ENCODE results near the gene PTGER3.
A peak's percentile ranks its signal among the peaks of the same experiment; 100 is the strongest.

Gene PTGER3

GRCh38 chr1:71053758-71054157 is 6.1 kb upstream of the PTGER3 start:
- DNase-seq (ENCODE audit: low read depth): no peak
- no peak for TF ChIP-seq CTCF (IDR thresholded peaks at IDR 0.05; ENCODE audit: control insufficient read depth, extremely low read depth, insufficient read depth)
- H3K4me3 ChIP-seq (ENCODE audit: low read depth, low read length): no peak overlapping the region

DNA sequence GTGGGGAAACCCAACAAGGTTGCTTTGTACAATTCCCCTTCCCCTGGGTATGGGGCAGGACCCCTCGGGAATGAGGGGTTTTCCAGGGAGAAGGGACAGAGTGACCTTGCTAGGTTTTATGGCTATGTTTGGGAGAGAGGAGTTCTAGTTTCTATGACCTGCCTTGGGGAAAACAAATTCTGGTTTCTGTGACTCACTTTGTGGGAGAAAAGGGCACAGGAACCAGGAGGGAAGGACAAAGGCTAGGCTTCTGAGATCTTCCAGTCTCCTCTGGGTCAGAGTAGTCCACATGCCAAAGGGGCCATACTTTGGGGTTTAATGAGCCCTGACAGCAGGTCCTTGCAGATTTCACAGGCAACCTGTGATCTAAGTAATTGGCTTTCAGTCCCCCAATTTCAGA is 5.5 kb upstream of the PTGER3 start:
- no peak for TF ChIP-seq CTCF (IDR thresholded peaks at IDR 0.05; ENCODE audit: control insufficient read depth, extremely low read depth, insufficient read depth)
- no peak for DNase-seq (ENCODE audit: low read depth)
- no peak overlapping the region for H3K4me3 ChIP-seq (ENCODE audit: low read depth, low read length)

DNA sequence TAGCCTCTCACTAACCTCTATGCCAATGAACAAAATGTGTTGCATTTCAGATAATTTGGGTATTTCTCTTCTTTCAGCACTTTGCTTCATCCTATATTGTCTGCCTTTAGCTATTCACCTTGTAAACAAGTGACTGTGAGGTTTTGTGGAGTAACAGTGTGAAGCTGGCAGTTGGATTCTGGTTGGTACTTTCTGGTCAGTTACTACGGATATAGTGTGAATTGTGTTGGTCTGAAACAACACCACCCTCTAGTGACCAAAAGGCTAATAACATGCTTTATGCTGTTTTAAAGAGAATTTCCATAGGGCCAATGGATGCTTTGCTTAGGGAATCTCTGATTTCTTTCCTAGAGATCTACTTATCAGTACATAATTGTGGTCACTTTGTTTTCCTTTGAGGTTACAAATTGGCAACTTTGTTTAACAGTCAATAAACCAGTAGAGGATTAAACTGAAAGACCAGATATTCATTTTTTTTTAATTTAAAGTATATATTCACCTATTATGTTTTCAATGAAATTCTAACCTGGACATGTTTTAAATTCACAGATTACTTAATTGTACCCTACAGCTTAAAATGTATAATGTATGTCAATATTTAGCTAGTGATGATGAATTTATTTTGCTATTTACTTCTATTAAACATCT is 2.5 kb upstream of the PTGER3 start:
- no peak overlapping the region for H3K4me3 ChIP-seq (ENCODE audit: low read depth, low read length)
- peak; percentile 81 for TF ChIP-seq CTCF (IDR thresholded peaks at IDR 0.05; ENCODE audit: control insufficient read depth, extremely low read depth, insufficient read depth)
- peak; percentile 48 for DNase-seq (ENCODE audit: low read depth)

DNA sequence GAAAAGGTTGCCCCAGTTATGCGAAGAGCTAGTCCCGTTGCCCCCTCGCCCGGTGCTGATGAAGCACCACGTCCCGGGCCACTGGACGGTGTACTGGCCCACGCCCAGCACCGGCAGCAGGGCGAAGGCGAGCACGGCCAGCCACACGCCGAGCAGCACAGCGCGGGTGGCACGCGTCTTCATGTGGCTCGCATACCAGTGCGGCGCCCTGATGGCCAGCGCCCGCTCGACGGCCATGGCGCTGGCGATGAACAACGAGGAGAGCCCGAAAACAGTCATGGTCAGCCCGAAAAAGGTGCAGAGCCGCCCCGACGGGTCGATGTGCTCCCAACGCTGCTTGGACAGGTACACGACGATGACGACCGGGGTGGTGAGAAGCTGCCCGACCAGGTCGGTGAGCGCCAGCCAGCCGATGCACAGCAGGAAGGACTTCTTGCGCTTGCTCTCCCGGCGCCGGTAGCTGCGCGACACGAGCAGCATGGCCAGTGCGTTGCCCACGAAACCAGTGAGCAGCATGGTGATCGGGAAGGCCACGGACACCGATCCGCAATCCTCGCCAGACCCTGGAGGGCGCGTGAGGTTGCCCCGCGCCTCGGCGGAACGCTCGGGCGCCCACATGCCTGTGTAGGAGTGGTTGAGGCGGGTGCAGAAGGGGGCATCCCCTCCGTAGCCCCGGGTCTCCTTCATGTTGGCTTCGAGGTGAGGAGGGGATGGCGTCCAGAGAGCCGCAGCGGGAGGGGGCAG is 553 bp downstream of the PTGER3 start:
- no peak for TF ChIP-seq CTCF (IDR thresholded peaks at IDR 0.05; ENCODE audit: control insufficient read depth, extremely low read depth, insufficient read depth)
- H3K4me3 ChIP-seq (ENCODE audit: low read depth, low read length): peak overlapping the region; percentile 19
- DNase-seq (ENCODE audit: low read depth): no peak

DNA sequence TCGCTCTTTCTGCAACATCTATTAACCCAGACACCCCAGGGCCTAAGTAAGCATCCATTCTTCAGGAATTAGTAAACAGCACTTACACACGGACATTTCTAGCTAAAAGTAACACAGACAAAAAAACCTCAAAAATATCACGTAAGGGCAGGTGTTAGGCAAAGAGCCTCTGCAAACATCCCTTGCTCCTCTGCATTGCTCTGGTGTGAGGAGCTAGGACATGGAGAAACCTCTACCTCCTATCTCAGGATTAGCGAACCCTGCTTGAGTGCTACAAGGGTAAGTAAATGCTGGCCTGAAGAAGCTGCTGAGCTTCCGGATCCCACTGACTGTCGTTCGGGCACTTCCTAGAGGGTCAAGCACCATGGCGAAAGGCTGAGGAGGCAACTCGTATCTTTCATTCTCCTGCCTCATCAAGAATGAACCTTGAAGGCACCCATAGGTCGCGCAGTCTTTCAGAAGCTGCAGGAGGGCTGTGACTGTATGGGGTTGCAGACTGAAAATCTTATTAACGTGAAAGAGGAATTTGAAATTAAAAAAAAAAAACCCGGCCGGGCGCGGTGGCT is 2.1 kb downstream of the PTGER3 start:
- TF ChIP-seq CTCF (IDR thresholded peaks at IDR 0.05; ENCODE audit: control insufficient read depth, extremely low read depth, insufficient read depth): no peak
- no peak overlapping the region for H3K4me3 ChIP-seq (ENCODE audit: low read depth, low read length)
- no peak for DNase-seq (ENCODE audit: low read depth)

DNA sequence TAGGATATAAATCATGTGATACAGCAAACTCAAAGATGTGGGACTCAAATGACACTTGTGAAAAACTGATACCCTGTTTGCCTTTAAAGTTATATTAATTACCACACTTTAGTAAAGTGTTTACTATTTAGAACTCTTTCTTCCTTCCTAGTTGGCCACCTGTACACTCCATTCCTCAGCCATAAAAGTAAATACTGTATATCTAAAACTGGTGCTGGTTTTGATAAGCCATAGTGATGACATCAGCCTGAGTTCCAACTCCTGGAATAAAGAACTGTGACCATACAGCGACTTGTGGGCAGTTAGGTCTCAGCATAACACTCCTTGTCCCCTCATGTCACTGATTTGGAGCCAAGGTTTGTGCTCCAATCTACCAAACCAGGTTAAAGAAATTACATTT is 2.8 kb downstream of the PTGER3 start:
- no peak overlapping the region for H3K4me3 ChIP-seq (ENCODE audit: low read depth, low read length)
- no peak for DNase-seq (ENCODE audit: low read depth)
- TF ChIP-seq CTCF (IDR thresholded peaks at IDR 0.05; ENCODE audit: control insufficient read depth, extremely low read depth, insufficient read depth): no peak
